HEK293T (cell line): Measurements from ENCODE around the gene ADGRF5.

Experiments used
- ARNT ChIP-seq: fragments of 450-650 bp; IDR thresholded peaks from 2 replicates; pipeline ENCODE4 v1.6.1; 2017; ENCODE audit warnings: mild to moderate bottlenecking
- BHLHE40 ChIP-seq: fragments of 450-650 bp; IDR thresholded peaks from 2 replicates; pipeline ENCODE4 v1.6.1; 2016; ENCODE audit warnings: mild to moderate bottlenecking, moderate library complexity, borderline replicate concordance
- ELF4 ChIP-seq: fragments of 450-650 bp; IDR thresholded peaks from 2 replicates; pipeline ENCODE4 v1.6.1; 2017; ENCODE audit warnings: antibody characterized with exemption
- FOXM1 ChIP-seq: fragments of 450-650 bp; IDR thresholded peaks from 2 replicates; pipeline ENCODE4 v1.6.1; 2017; ENCODE audit warnings: mild to moderate bottlenecking, borderline replicate concordance
- HDGF ChIP-seq: fragments of 450-650 bp; IDR thresholded peaks from 2 replicates; pipeline ENCODE4 v1.6.1; 2017; ENCODE audit warnings: antibody characterized with exemption, borderline replicate concordance
- NFRKB ChIP-seq: fragments of 450-650 bp; IDR thresholded peaks from 2 replicates; pipeline ENCODE4 v1.6.1; 2016; ENCODE audit warnings: mild to moderate bottlenecking, moderate library complexity
- SP1 ChIP-seq: fragments of 450-650 bp; IDR thresholded peaks from 2 replicates; pipeline ENCODE4 v1.6.1; 2017
- SUZ12 ChIP-seq: fragments of 450-650 bp; IDR thresholded peaks from 2 replicates; pipeline ENCODE4 v1.6.1; 2016; ENCODE audit warnings: mild to moderate bottlenecking
- TARDBP ChIP-seq: fragments of 450-650 bp; IDR thresholded peaks from 2 replicates; pipeline ENCODE4 v1.6.1; 2016
- TF ChIP-seq, protein P1 (sequence below): fragments of 450-650 bp; IDR thresholded peaks from 2 replicates; pipeline ENCODE4 v1.6.1; 2016

DNA sequence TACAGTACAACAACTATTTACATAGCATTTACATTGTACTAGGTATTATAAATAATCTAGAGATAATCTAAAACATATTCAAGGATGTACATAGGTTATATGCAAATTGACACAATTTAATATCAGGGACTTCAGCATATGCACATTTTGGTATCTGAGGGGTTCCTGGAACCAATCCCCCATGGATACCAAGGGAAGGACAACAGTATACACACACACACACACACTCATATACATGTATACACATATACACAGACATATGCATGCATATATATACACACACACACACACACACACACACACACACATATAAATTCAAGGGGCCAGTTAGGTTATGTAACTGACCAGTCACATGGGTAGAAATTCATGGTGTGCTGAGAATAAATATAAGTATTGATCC, 24.9 kb downstream of the ADGRF5 start:
- TF ChIP-seq ELF4 (no peak), FOXM1 (no peak), BHLHE40 (no peak), HDGF (no peak), SP1 (no peak), NFRKB (no peak), ARNT (no peak), SUZ12 (no peak), TARDBP (no peak)
- TF ChIP-seq, protein P1, sequence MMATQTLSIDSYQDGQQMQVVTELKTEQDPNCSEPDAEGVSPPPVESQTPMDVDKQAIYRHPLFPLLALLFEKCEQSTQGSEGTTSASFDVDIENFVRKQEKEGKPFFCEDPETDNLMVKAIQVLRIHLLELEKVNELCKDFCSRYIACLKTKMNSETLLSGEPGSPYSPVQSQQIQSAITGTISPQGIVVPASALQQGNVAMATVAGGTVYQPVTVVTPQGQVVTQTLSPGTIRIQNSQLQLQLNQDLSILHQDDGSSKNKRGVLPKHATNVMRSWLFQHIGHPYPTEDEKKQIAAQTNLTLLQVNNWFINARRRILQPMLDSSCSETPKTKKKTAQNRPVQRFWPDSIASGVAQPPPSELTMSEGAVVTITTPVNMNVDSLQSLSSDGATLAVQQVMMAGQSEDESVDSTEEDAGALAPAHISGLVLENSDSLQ, result no peak
